Activated CD4-positive, alpha-beta T cell treated with anti-CD3 and anti-CD28 coated beads for 1 hour (primary cell): ENCODE data around the gene NAV3.

ENCODE experiments used
- DNase-seq: peaks from one replicate; pipeline ENCODE4 v3.0.0-alpha.2; 2020

The NAV3 gene

DNA sequence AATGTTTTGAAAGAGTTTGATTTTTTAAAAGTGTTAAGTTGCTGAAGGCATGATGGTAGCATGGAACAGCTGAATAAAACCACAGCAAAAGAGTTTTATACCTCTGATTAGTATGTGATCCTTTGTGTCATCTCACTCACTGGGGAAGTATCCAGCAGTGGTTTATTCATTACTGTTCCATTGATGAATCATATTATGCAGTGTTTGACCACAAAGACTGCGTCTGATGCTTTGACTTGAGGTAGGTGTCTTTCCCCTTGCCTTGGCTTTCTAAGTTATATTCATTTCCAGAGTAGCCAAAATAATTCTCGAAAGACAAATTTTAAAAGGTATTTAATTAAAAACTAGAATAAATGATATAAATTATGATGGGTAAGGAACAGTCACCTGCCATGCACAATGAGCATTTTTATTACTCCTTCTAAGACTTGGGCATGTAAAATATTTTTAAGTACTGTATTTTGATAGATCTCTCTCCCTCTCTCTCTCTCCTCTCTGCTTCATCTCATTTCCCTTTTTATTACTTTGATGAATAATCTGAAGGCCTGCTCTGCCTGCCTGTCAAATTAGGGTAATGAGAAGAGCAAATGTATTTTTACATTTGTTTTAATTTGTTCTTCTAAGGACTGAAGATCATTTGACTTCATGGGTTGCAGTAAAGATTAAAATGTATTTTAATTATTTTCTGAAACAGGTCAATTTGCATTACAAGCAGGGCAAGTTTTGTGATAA is 164.9 kb downstream of the NAV3 start:
- DNase-seq = no peak

DNA sequence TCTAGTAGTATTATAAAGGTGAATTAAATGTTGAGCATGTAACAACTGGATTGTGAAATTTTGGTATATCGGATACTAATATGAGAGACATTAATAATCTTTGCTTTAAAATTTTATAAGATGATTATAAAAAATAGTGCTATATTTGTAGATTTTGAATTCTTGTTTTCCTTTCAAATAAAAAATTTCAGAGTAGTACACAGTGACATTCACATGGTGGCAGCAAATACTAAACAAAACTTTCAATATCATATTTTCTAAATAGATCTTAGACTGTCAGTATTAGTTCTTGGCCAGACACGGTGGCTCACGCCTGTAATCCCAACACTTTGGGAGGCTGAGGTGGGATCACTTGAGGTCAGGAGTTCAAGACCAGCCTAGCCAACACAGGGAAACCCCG is 166.0 kb downstream of the NAV3 start:
- DNase-seq = no peak

DNA sequence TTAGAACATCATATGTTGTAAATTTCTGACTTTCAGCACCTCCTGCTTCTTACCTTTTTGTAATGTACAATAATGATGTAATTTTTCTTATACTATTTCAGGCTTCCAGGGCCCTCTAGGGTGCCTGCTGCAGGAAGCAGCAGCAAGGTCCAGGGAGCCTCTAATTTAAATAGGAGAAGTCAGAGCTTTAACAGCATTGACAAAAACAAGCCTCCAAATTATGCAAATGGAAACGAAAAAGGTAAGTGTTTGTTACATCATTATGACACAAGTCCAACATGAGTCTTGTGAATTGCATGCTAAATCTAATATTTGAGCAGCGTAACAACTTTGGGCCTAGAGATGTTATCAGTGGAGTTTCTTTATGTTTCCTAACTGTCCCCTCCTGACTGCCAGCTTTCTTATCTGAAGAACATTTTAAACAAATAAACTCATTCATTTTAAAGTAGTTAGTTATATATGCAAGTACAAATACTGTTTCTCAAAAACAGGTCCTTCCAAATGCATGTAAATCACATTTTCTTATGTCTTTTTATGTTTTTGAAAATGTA is 167.6 kb downstream of the NAV3 start:
- no peak for DNase-seq

DNA sequence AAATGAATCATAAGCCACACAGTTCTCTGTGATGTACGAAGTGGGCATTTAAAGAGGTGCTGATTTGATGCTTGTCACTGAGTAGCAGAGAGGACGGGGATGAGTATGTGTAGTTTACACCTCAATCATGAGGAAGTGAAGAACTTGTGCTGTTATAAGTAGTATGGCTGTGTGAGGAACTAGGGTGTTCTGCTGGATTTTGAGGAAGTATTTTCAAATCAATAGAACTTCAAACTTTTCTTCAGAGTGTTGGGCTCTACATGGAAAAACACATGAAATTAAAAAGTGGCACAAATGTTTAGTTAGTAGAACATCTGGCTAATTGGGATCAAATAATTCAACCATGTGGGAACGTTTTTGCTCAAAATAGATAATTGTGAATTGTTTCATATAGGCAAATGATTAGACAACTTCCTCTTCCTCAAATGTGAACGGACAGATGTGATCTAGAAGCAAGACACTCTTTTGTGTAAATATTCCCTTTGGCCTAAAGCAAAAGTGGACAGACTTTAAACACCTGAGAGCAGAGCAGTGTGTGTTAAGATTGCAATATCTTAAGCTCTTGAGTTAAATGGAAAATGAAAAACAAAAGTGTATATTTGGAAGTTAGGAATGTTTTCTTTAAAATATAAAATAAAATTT is 168.5 kb downstream of the NAV3 start:
- DNase-seq = no peak

DNA sequence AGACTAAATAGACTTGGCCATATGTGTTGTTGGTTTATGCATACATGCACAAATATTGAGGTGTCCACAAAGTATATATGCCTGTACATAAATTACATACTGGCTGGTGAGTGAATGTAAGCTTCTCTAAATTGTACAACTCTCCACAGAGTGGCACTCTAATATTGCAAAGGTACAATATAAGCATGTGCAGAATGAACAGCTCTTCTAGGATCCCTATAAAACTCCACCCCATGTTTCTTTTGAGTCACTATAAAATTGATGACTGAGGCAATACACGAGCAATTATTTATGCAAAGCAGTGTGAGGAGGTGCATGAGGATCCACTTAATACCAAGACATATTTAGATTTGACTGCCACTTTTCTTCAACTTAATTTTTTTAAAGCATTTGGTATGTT is 172.2 kb downstream of the NAV3 start:
- DNase-seq = no peak

DNA sequence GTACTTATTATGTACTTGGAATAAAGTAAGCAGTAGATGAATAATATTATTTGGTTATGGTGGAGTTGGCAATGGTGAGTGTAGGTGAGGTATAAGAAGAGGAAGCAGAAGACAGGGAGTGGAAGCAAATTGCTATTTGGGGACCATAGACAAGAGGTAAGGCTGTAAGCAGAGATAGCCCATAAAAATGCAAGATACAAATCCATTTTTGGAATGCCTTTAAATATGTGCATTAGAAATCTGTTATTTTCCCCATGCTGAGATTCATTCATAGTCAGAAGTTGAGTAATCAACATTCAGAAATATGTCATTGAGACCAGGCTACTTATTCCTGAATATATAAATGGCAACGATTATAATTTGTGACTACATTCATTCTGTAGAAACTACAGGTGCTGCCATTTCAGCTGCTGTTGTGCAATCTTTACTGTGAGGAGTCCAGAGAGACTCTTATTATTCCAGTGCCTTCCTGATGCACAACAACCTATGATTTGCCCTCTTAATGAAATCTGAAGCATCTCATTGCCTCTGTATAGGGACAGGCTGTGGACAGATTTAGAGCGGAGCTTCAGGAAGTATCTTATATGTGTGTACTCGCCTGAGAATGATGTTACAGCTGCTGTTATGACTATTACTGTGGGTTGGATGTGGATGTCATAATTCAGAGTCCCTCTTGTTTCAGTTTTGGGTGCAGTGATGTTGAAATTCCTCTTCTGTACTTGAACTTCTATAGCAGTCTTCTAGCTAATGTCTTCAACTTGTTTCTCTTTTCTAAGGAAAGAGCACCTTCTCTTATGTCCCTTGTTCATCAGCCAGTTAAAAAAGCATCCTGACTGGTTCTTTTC is 173.8 kb downstream of the NAV3 start:
- no peak for DNase-seq

DNA sequence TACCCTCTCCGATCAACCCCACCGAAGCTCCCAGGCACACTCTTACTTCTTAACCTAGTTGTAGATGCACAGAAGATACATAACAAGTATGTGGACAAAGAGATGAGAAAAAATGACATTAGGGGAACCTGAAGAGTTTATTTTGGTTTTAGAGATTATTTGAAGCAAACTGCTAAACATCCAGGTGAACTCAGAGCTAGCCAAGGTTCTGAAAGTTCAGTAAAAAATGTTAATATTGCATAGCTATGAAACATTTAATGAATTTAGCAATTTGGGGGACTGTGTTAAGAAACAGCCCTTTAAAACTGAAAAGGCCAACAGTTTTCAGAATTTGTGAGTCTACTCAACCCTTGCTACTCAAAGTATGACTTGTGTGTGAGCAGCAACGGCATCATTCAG is 174.4 kb downstream of the NAV3 start:
- no peak for DNase-seq

DNA sequence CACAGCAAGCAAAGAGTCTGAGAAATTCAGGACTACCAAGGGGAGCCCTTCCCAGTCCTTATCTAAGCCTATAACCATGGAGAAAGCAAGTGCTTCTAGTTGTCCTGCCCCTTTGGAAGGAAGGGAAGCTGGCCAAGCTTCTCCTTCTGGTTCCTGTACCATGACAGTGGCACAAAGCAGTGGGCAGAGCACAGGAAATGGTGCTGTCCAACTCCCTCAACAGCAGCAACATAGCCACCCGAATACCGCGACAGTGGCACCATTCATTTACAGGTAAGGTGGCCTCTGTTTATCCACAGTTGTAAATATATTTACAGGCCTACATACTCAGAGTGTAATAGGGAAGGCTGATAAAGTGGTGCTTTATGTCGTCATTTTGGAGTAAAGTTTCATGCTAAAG is 176.5 kb downstream of the NAV3 start:
- DNase-seq = no peak

DNA sequence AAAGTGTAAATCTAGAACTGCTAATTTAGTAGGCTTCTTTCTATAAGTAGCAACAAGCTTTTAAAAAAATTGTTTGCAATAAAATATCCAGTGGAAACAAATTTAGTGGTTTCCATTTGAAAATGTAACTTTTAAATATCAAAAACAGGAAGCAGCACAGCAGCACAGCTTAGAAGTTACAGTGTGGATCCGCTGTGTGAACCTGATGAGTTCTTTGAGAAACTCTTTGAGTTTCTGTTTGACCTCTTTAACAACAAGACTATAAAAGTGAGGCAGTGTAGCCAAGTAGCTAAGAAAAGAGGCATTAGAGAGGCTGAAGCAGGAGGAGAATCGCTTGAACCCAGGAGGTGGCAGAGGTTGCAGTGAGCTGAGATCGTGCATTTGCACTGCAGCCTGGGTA is 178.3 kb downstream of the NAV3 start:
- DNase-seq = no peak

DNA sequence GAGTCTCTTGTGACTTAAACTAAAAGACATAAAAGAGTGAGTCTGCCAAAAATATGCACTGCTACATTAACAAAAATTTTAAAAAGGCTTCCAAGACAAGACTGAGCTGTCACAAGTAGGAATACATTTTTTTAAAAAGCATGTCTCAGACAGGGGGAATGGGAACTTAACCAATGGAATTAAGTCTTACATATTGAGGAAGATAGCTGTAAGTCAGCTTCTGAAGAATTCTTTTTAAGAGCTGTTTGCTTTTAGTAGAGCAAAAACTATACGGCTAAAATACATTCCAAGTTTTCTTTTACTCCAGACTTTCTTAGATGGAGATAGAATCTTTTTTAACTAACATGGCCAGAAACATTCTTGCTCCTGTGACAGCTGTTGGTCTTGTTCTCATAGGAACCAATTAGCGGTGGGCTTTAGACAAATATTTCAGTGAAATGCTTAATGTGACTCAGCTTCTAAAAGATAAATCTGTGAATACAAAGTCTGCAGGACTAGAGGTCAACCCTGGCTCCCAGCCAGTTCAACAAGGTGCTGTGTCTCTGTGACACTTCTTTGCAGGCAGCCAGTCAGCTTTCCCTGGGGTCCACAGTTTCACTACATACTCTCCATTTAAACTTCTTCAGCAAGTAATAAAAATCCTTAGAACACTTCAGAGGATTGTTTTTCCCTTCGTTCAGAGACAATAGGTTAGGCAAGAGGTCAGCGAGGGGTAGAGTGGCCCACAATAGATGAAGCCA is 187.6 kb downstream of the NAV3 start:
- no peak for DNase-seq

DNA sequence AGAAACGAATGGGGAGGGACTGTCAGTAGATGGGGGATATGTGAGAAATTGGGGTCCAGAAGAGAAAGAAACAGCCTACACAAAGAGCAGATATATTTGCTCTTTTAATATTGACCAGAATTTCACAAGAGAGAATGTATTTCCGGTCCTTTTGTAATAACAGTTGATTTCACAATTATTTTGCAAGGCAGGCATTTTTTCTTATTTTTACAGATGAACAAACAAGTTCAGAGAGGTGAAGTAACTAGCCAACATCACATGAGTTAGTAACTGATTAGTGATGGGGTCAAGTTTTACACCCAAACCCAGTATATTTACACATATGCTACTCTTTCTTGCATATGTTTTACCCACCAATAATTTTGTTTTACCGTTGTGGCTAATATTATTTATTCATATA is 188.2 kb downstream of the NAV3 start:
- DNase-seq = no peak

DNA sequence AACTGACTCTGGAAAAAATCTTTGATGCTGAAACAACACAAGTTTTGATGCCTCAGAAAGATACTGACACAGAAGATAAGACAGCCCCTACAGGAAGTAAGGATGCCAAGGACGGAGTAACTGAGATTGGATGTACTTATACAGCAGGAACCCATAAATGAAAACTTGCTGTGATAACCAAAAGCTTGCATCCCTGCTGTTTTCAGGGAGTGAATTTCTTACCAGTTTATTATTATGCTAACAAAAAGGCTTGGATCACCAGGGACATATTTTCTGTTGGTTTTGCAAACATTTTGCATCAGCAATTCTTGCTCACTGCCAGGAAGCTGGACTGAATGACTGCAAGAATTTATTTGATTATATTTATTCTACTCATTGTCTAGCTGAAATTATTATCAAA is 197.7 kb downstream of the NAV3 start:
- DNase-seq = no peak

DNA sequence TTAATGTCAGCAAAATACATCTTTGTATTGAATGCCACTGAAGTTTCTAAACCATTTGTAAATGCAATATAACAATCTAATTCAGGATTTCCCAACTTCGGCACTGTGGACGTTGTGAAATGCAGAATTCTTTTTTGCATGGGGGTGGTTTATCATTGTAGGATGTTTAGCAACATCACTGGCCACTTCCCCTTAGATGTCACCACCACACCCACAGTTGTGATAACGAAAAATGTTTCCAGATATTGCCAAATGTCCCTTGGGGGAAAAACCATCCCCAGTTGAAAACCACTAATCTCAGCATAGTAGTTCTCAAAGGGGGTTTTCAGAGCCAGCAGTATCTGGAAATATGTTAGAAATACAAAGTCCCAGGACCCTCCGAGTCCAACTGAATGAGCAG is 203.3 kb downstream of the NAV3 start:
- no peak for DNase-seq

DNA sequence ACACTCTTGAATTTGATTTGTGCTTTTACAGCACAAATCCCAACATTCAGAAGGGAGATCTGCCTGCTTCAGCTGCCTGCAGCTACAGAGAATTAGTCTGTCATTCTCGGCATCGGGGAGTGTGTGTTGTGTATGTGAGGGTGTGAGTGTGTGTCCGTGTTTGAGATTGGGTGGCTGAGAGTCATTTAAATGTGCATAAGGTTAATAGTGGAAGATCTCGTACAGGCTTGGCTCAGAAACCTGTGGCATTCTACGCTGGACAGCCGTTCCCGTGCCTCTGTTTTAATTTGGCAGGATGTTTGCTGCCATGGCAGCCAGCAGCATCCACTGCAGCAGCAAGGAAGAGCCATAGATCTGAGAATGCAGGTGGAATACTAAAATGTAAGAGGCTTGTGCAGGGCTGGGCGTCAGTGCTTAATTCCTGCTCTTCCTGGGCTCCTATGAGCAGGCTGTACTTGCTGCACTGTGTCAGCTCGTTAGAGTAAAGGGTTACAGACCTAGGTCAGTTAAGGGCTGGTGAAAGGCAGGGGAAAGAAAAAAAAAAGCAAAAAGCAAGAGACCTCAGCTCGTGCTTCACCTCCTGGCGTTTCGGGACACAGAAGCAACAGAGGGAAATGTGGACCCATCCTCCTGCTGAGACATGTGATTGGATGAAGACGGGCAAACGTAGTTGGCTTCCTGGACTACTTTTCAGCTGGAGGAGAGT is 205.4 kb downstream of the NAV3 start:
- no peak for DNase-seq

DNA sequence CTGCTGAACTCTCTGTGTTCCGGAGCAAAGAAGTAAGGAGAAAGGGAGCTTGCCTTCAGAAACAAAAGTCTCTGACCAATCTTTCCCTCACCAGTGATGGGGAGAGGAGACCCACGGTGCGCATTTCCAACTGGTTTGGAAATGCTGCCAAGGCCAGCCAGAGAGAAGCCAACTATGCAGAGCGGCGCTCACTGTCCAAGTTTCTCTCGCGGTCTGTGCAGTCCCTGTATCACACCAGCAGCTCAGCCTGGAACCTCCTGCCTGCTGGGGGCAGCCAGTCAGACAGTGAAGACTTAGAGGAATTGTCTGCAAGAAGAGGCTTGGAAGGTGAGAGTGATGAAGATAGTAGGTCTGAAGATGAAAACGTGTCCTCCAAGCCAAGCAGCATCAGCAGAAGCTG is 206.2 kb downstream of the NAV3 start:
- no peak for DNase-seq

DNA sequence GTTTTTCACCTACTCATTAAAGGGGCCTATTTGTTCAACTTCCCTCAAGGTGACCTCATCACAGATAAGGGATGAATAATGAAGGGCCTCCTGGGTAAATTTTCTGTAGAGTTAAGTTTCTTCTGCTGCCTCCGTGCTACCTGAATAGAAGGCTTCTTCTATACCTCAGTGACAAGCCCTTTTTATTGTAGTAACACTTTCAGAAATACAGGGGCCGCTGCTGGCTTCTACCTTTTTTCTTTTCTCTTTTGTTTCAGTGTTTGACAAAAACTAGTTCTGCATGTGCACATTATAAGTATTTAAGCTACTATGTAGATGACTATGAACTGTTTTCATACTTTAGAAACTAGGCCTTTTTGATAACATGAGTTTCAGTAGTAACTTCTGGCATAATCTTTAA is 207.0 kb downstream of the NAV3 start:
- no peak for DNase-seq

DNA sequence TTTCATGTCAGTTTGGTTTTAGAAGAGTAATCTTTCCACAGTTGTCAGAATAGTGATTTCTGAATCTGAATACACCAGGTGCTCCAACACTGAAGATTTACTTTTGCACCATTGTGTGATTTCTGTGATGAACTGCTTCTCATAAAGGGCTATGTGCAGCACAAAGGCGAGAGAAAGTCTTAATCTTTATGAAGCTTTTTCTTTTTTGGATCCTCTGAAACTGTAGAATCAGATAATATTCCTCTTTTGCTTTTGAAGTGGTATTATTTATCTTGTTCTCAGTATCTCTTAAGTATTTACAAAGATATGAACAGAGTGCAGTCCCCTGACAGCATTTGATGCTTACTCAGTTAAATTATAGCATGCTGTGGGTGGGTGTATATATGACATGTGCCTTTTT is 207.8 kb downstream of the NAV3 start:
- DNase-seq = no peak

DNA sequence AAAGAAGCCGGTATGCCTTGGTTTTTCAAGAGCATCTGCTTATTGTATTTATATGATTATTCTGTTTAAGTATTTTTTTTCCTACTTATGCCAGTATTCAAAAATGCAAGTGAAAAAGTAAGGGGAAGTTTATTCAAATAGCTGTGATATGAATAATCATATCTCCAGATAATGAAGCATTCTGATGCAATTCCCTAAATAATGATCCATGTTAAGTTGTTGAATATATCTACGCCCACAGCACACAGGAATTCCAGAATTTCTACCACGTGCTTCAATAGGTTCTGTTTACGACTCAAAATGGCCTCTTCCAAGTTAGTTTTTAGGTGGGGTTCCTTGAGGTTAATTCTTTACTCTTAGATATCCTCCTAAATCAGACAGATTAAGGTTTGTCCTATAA is 208.3 kb downstream of the NAV3 start:
- DNase-seq = no peak

DNA sequence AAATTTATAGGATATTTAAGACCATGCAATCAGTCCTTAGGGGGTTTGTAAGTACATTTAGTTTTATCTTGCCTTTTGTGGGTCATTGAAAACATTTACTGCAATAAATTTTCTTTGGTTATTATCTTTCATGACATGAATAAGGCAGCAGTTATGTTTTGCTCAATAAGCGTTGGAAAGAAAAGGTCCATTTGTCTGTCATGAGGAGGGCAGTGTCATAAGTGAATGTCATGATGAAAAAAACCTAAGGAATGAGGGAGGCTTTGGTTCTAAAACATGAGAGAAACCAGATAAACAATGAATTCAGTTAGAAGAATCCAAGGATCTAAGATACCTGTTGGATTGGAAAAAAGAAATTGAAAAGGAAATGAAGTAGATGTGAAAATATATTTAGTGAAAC is 209.4 kb downstream of the NAV3 start:
- no peak for DNase-seq

DNA sequence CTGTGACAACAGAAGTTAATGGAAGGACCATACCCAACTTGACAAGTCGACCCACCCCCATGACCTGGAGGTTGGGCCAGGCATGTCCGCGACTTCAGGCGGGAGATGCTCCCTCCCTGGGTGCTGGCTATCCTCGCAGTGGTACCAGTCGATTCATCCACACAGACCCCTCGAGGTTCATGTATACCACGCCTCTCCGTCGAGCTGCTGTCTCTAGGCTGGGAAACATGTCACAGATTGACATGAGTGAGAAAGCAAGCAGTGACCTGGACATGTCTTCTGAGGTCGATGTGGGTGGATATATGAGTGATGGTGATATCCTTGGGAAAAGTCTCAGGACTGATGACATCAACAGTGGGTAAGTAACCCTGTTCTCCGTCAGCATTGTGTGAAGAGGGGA is 220.1 kb downstream of the NAV3 start:
- DNase-seq = no peak

DNA sequence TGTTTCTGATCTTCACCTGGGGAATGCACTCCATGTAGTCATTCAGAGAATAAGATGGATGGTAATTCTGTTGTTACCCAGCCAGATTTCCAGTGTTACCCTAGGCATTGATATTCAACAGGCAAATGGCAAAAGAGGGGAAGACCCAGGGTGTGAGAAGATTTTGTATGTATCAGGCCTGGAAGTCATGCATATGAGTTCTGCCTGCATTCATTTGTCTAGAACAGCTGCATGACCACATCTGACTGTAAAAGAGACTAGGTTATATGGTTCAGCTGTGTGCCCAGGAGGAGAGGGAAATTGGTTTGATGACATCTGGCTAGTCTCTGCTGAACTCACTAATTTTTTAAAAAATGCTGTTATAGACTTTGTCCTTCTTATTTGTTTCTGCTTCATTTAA is 224.9 kb downstream of the NAV3 start:
- DNase-seq = no peak

DNA sequence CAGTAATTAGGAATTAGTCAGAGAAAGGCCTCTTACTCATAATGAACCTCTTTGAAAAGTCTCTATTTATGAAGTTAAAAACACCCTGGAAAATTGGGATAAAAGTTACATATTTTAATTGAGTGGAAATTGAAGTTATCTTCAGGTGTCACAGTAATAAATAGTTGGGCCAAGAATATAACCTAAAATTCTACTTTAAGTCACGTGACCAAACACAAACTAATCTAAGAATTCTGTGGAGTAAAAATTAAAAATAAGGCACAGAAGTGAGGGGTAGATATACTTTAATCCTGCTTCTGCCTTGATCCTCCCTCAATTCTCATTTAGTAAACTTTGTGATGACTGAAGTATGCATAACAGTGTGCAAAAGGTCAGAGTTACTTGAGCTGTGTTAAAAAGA is 226.4 kb downstream of the NAV3 start:
- no peak for DNase-seq
